OCI-LY1 (cell line): ENCODE data around the gene ZNF384.

Experiments used
- H2AFZ ChIP-seq: fragments of 200-600 bp; sonication (generic), shearing (Covaris generic); 2 replicates; pipeline ENCODE4 v1.6.0; 2014; ENCODE audit warnings: antibody characterized with exemption, mild to moderate bottlenecking, low read length
- H3F3A ChIP-seq: fragments of 200-600 bp; sonication (generic), shearing (Covaris generic); 2 replicates; pipeline ENCODE4 v1.6.0; 2014; ENCODE audit warnings: mild to moderate bottlenecking, antibody characterized with exemption, low read length, moderate library complexity; ENCODE audit not compliant: insufficient read depth
- H3K27ac ChIP-seq: fragments of 200-600 bp; sonication (generic); 2 replicates; pipeline ENCODE4 v1.5.1; 2014; ENCODE audit warnings: low read length, mixed run types, mild to moderate bottlenecking, low read depth; ENCODE audit not compliant: poor library complexity, severe bottlenecking
- H3K27me3 ChIP-seq: fragments of 200-600 bp; sonication (generic); 2 replicates; pipeline ENCODE4 v1.6.0; 2014; ENCODE audit warnings: antibody characterized with exemption, mild to moderate bottlenecking, low read length, moderate library complexity; ENCODE audit not compliant: insufficient read depth
- H3K36me3 ChIP-seq: fragments of 200-600 bp; sonication (generic); 2 replicates; pipeline ENCODE4 v1.6.1; 2014; ENCODE audit warnings: mild to moderate bottlenecking, antibody characterized with exemption, low read length, moderate library complexity, mixed read lengths; ENCODE audit not compliant: insufficient read depth
- H3K4me1 ChIP-seq: fragments of 200-600 bp; sonication (generic); 2 replicates; pipeline ENCODE4 v1.5.1; 2014; ENCODE audit warnings: mild to moderate bottlenecking, low read length, moderate library complexity; ENCODE audit not compliant: insufficient read depth, severe bottlenecking
- H3K4me2 ChIP-seq: fragments of 200-600 bp; sonication (generic), shearing (Covaris generic); 2 replicates; pipeline ENCODE4 v1.6.1; 2014; ENCODE audit warnings: low read length
- H3K4me3 ChIP-seq: fragments of 200-600 bp; sonication (generic); 2 replicates; pipeline ENCODE4 v1.5.1; 2014; ENCODE audit warnings: low read length, low read depth, mild to moderate bottlenecking, mixed read lengths; ENCODE audit not compliant: poor library complexity, severe bottlenecking
- H3K79me2 ChIP-seq: fragments of 200-600 bp; shearing (Covaris generic); 2 replicates; pipeline ENCODE4 v1.6.1; 2016; ENCODE audit warnings: mixed run types, low read length, mixed read lengths; ENCODE audit not compliant: insufficient read depth
- H3K9ac ChIP-seq: fragments of 200-600 bp; sonication (generic), shearing (Covaris generic); 2 replicates; pipeline ENCODE4 v1.6.1; 2014; ENCODE audit warnings: mild to moderate bottlenecking, low read length, mixed read lengths
- H3K9me2 ChIP-seq: fragments of 200-600 bp; sonication (generic), shearing (Covaris generic); 2 replicates; pipeline ENCODE4 v1.6.1; 2014; ENCODE audit warnings: low read depth, mild to moderate bottlenecking, low read length, mixed read lengths
- H3K9me3 ChIP-seq: fragments of 200-600 bp; shearing (Covaris generic); 2 replicates; pipeline ENCODE4 v1.6.1; 2014; ENCODE audit warnings: low read length, mixed read lengths
- H4K20me1 ChIP-seq: fragments of 200-600 bp; sonication (generic), shearing (Covaris generic); 2 replicates; pipeline ENCODE4 v1.6.0; 2016; ENCODE audit warnings: mild to moderate bottlenecking, low read length; ENCODE audit not compliant: insufficient read depth
- EZH2 ChIP-seq: fragments of 200-600 bp; sonication (generic), shearing (Covaris generic); IDR thresholded peaks from 2 replicates; pipeline ENCODE4 v1.8.0; 2017; ENCODE audit warnings: borderline replicate concordance, mixed run types, mild to moderate bottlenecking, antibody characterized with exemption, low read length, moderate library complexity, mixed read lengths
- TF ChIP-seq, protein P1 (sequence below): fragments of 200-600 bp; sonication (generic), shearing (Covaris generic); IDR thresholded peaks from 2 replicates; pipeline ENCODE4 v1.5.1; 2017; ENCODE audit warnings: mild to moderate bottlenecking, antibody characterized with exemption, low read length, moderate library complexity, mixed read lengths

The ZNF384 gene

DNA sequence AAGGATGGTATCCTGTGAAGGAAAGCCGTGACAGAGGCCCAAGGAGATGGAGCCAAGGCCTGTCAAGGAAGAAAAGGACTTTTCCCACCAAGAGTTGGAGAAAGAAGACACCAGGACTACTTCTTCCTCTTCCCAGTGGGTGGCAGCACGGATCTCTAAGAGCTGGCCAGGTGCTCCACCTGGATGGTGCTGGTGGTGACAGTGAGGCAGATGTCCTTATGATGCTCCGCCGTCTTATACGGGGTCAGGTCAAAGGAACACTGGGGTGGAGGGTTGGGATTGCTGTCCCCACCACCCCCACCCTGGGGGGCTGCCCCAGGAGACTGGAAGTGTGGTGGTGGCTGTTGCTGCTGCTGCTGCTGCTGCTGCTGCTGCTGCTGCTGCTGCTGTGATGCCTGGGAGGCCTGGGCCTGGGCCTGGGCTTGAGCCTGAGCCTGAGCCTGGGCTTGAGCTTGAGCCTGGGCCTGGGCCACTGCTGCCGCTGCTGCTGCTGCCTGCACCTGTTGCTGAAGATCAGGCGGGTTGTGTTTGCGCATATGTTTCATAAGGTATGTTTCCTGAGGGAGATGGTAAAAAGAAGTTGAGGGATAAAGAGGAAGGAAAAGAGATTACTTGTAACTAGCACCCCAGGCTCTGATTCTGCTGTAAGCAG, 21.5 kb downstream of the ZNF384 start:
- Histone ChIP-seq H3F3A (no peaks in the 10 kb centered on the region), H3K27ac (no peak overlapping the region), H3K9me2 (no peaks in the 10 kb centered on the region), H4K20me1 (no peaks in the 10 kb centered on the region), H3K4me2 (no peak overlapping the region), H2AFZ (no peak overlapping the region), H3K36me3 (peaks cover 67% of the 10 kb centered on the region), H3K27me3 (no peaks in the 10 kb centered on the region), H3K9me3 (no peaks in the 10 kb centered on the region), H3K79me2 (no peaks in the 10 kb centered on the region), H3K9ac (no peak overlapping the region), H3K4me3 (no peak overlapping the region), H3K4me1 (peaks cover 7% of the 10 kb centered on the region)
- TF ChIP-seq EZH2 = no peak
- TF ChIP-seq, protein P1, sequence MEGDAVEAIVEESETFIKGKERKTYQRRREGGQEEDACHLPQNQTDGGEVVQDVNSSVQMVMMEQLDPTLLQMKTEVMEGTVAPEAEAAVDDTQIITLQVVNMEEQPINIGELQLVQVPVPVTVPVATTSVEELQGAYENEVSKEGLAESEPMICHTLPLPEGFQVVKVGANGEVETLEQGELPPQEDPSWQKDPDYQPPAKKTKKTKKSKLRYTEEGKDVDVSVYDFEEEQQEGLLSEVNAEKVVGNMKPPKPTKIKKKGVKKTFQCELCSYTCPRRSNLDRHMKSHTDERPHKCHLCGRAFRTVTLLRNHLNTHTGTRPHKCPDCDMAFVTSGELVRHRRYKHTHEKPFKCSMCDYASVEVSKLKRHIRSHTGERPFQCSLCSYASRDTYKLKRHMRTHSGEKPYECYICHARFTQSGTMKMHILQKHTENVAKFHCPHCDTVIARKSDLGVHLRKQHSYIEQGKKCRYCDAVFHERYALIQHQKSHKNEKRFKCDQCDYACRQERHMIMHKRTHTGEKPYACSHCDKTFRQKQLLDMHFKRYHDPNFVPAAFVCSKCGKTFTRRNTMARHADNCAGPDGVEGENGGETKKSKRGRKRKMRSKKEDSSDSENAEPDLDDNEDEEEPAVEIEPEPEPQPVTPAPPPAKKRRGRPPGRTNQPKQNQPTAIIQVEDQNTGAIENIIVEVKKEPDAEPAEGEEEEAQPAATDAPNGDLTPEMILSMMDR = peak; percentile 44; the same call in 1 of the 2 replicates

GRCh38 chr12:6666211-6666610, 23.0 kb downstream of the ZNF384 start:
- no peaks in the 10 kb centered on the region for H3K9me2 ChIP-seq
- no peaks in the 10 kb centered on the region for H3F3A ChIP-seq
- peaks cover 19% of the 10 kb centered on the region for H3K4me1 ChIP-seq
- no peaks in the 10 kb centered on the region for H4K20me1 ChIP-seq
- H3K9ac ChIP-seq = no peak overlapping the region
- peaks cover 52% of the 10 kb centered on the region for H3K36me3 ChIP-seq
- no peak overlapping the region for H3K27ac ChIP-seq
- peaks cover 9% of the 10 kb centered on the region for H3K79me2 ChIP-seq
- TF ChIP-seq EZH2 = no peak
- TF ChIP-seq, protein P1 = no peak
- no peaks in the 10 kb centered on the region for H3K27me3 ChIP-seq
- no peak overlapping the region for H3K4me2 ChIP-seq
- no peak overlapping the region for H2AFZ ChIP-seq
- H3K4me3 ChIP-seq = no peak overlapping the region
- H3K9me3 ChIP-seq = no peaks in the 10 kb centered on the region

GRCh38 chr12:6664902-6665301, 24.3 kb downstream of the ZNF384 start:
- peaks cover 19% of the 10 kb centered on the region for H3K4me1 ChIP-seq
- no peaks in the 10 kb centered on the region for H4K20me1 ChIP-seq
- TF ChIP-seq, protein P1 = no peak
- TF ChIP-seq EZH2 = no peak
- H3K79me2 ChIP-seq = peaks cover 9% of the 10 kb centered on the region
- peaks cover 39% of the 10 kb centered on the region for H3K36me3 ChIP-seq
- H3K27me3 ChIP-seq = no peaks in the 10 kb centered on the region
- H3K9ac ChIP-seq = no peak overlapping the region
- no peak overlapping the region for H3K4me2 ChIP-seq
- H3K9me2 ChIP-seq = no peaks in the 10 kb centered on the region
- H3K4me3 ChIP-seq = no peak overlapping the region
- no peaks in the 10 kb centered on the region for H3K9me3 ChIP-seq
- no peak overlapping the region for H3K27ac ChIP-seq
- no peaks in the 10 kb centered on the region for H3F3A ChIP-seq
- no peak overlapping the region for H2AFZ ChIP-seq
